Peyer's patch (tissue), 4 donors: ENCODE data around the gene IFFO2.

ENCODE experiments used
- CTCF ChIP-seq, 6 experiments: fragments of 450-650 bp in 4 of 6; fragments of 200-600 bp in 2 of 6; sonication (generic) in 1 of 6; IDR thresholded peaks; one replicate each; pipeline ENCODE4 v1.5.1; 2017 to 2019; ENCODE audit warnings: antibody characterized with exemption in 6 of 6, mild to moderate bottlenecking in 3 of 6, moderate library complexity in 1 of 6
- POLR2A ChIP-seq, 2 donors: fragments of 450-650 bp; IDR thresholded peaks; one replicate each; pipeline ENCODE4 v1.5.1; 2017; ENCODE audit warnings: antibody characterized with exemption in 2 of 2, mild to moderate bottlenecking in 2 of 2, moderate library complexity in 2 of 2

- TF ChIP-seq CTCF (IDR thresholded peaks at IDR 0.05) (no peak), POLR2A (IDR thresholded peaks at IDR 0.05) (no peak)
Measured at GRCh38 chr1:18991585-18991984, 35.1 kb upstream of the IFFO2 start.
